A549 (cell line): ENCODE data around the gene FAM47E. TPM values are rescaled to one million over a fixed set of nuclear protein-coding genes. Genes with fewer than 3 reads are reported as not detected.

Experiments used
- ATAC-seq, 2 experiments: fragments of 200-7000 bp in 1 of 2; fragments of >200 bp in 1 of 2; cut with Nextera tagmentation in 1 of 2; cut with Tn5 transposase in 1 of 2; 3 replicates each; pipeline versions ENCODE4 v1.8.0 to v1.9.1; 2018 to 2020; ENCODE audit warnings: mild to moderate bottlenecking in 1 of 2, moderate library complexity in 1 of 2
- CTCF ChIA-PET: fragments of 300-600 bp; sonication (Branson Sonifier 250); formaldehyde crosslinking; extraction: SDS; loops from one replicate; lab custom pipeline; 2021; ENCODE audit warnings: antibody characterized with exemption, inconsistent platforms; lab: Yijun Ruan, JAX
- POLR2A ChIA-PET: fragments of 350-600 bp; formaldehyde crosslinking; extraction: SDS; loops from one replicate; lab custom pipeline; 2021; ENCODE audit warnings: antibody characterized with exemption, inconsistent platforms; lab: Yijun Ruan, JAX
- DNase-seq, 2 experiments: peaks; one replicate each; pipeline versions ENCODE4 v3.0.0 to v3.0.0-alpha.2; 2011 to 2016; ENCODE audit warnings: low read depth in 1 of 2, low spot score in 1 of 2
- FAIRE-seq: peaks from 2 replicates; lab custom pipeline; 2011; peaks lifted over from hg19 to GRCh38; lab: Jason Lieb, UNC
- H3K27ac ChIP-seq, 2 experiments: fragments of >200 bp; sonication (Bioruptor Twin); formaldehyde crosslinking; 3 replicates each; pipeline ENCODE4 v1.5.1; 2016 to 2017
- H3K4me1 ChIP-seq: fragments of >200 bp; sonication (Bioruptor Twin); formaldehyde crosslinking; 3 replicates; pipeline ENCODE4 v1.6.1; 2016
- H3K4me2 ChIP-seq: fragments of >200 bp; sonication (Bioruptor Twin); formaldehyde crosslinking; 3 replicates; pipeline ENCODE4 v1.6.1; 2016
- H3K4me3 ChIP-seq: fragments of >200 bp; sonication (Bioruptor Twin); formaldehyde crosslinking; 3 replicates; pipeline ENCODE4 v1.5.1; 2016
- H3K9me3 ChIP-seq: fragments of >200 bp; sonication (Bioruptor Twin); formaldehyde crosslinking; 3 replicates; pipeline ENCODE4 v1.6.1; 2016
- BHLHE40 ChIP-seq: IDR thresholded peaks from 2 replicates; pipeline ENCODE4 v1.6.1; 2012; ENCODE audit warnings: low read depth, low read length, inconsistent platforms
- CBX2 ChIP-seq: fragments of 200-600 bp; sonication (generic); IDR thresholded peaks from 2 replicates; pipeline ENCODE4 v1.6.1; 2016; ENCODE audit warnings: low read depth, mild to moderate bottlenecking, borderline replicate concordance
- CBX8 ChIP-seq: fragments of 200-600 bp; sonication (generic); IDR thresholded peaks from 2 replicates; pipeline ENCODE4 v1.6.1; 2016
- CHD4 ChIP-seq: fragments of 200-600 bp; sonication (generic); IDR thresholded peaks from 2 replicates; pipeline ENCODE4 v1.6.1; 2016; ENCODE audit warnings: antibody characterized with exemption, mild to moderate bottlenecking, borderline replicate concordance
- EP300 ChIP-seq, 2 experiments: fragments of >200 bp; sonication (Bioruptor Twin); formaldehyde crosslinking; IDR thresholded peaks; 2 replicates in 1 of 2; 3 replicates in 1 of 2; pipeline ENCODE4 v1.6.1; 2016 to 2017
- ESRRA ChIP-seq: fragments of 150-350 bp; IDR thresholded peaks from 2 replicates; pipeline ENCODE4 v1.6.1; 2014; ENCODE audit warnings: mild to moderate bottlenecking, low read length, borderline replicate concordance
- GATA3 ChIP-seq: IDR thresholded peaks from 2 replicates; pipeline ENCODE4 v1.6.1; 2012; ENCODE audit warnings: borderline replicate concordance
- HEYL ChIP-seq: fragments of 250-450 bp; sonication (Bioruptor Pico); IDR thresholded peaks from 2 replicates; pipeline ENCODE4 v1.8.0; 2021; ENCODE audit warnings: mild to moderate bottlenecking, moderate library complexity
- HOXB13 ChIP-seq: fragments of 250-450 bp; sonication (Bioruptor Pico); IDR thresholded peaks from 2 replicates; pipeline ENCODE4 v1.5.0; 2020; ENCODE audit warnings: low read depth, mild to moderate bottlenecking, moderate library complexity
- KDM1A ChIP-seq: fragments of 200-600 bp; sonication (generic); IDR thresholded peaks from 2 replicates; pipeline ENCODE4 v1.6.1; 2016; ENCODE audit warnings: low read depth, mild to moderate bottlenecking
- KDM5A ChIP-seq: fragments of 200-600 bp; sonication (generic); IDR thresholded peaks from 2 replicates; pipeline ENCODE4 v1.6.1; 2016; ENCODE audit warnings: antibody characterized with exemption, mild to moderate bottlenecking
- NFE2L2 ChIP-seq: fragments of 150-350 bp; conservative IDR thresholded peaks from 2 replicates; pipeline ENCODE4 v1.6.1; 2014; ENCODE audit warnings: low read length
- NPAS2 ChIP-seq: fragments of 250-450 bp; sonication (Bioruptor Pico); IDR thresholded peaks from 2 replicates; pipeline ENCODE4 v1.8.0; 2022; ENCODE audit warnings: mild to moderate bottlenecking, moderate library complexity, borderline replicate concordance
- NR3C1 ChIP-seq: fragments of >200 bp; sonication (Bioruptor Twin); formaldehyde crosslinking; IDR thresholded peaks from 3 replicates; pipeline ENCODE4 v1.6.1; 2017
- RAD21 ChIP-seq, 2 experiments: fragments of >200 bp in 1 of 2; sonication (Bioruptor Twin) in 1 of 2; formaldehyde crosslinking in 1 of 2; IDR thresholded peaks in 1 of 2; conservative IDR thresholded peaks in 1 of 2; 2 replicates in 1 of 2; 3 replicates in 1 of 2; pipeline ENCODE4 v1.6.1; 2012 to 2018; ENCODE audit warnings: inconsistent platforms in 1 of 2
- RFX5 ChIP-seq: fragments of 450-650 bp; IDR thresholded peaks from 2 replicates; pipeline ENCODE4 v1.7.1; 2014; ENCODE audit warnings: antibody characterized with exemption, mild to moderate bottlenecking, moderate library complexity
- SMC3 ChIP-seq: fragments of >200 bp; sonication (Bioruptor Twin); formaldehyde crosslinking; IDR thresholded peaks from 3 replicates; pipeline ENCODE4 v1.6.1; 2018; ENCODE audit warnings: inconsistent platforms
- TFCP2L1 ChIP-seq: fragments of 250-450 bp; sonication (Bioruptor Pico); IDR thresholded peaks from 2 replicates; pipeline ENCODE4 v1.5.0; 2021; ENCODE audit warnings: mild to moderate bottlenecking
- TP53 ChIP-seq: fragments of 250-450 bp; sonication (Bioruptor Pico); IDR thresholded peaks from 2 replicates; pipeline ENCODE4 v1.5.0; 2021; ENCODE audit warnings: mild to moderate bottlenecking, moderate library complexity
- ZC3H11A ChIP-seq: fragments of 450-650 bp; IDR thresholded peaks from 2 replicates; pipeline ENCODE4 v1.6.1; 2014; ENCODE audit warnings: antibody characterized with exemption, mild to moderate bottlenecking
- ZFP36 ChIP-seq: fragments of 450-650 bp; IDR thresholded peaks from 2 replicates; pipeline ENCODE4 v1.6.1; 2014; ENCODE audit warnings: borderline replicate concordance; ENCODE audit not compliant: partially characterized antibody
- ZNF302 ChIP-seq: fragments of 250-450 bp; sonication (Bioruptor Pico); IDR thresholded peaks from 2 replicates; pipeline ENCODE4 v1.9.0; 2021; ENCODE audit warnings: inconsistent platforms, mild to moderate bottlenecking, moderate library complexity
- WGBS: methylation state at CpG from one replicate; pipeline ENCODE4 v1.1.6; 2017; ENCODE audit errors: missing lambda C conversion rate; 5-methylcytosine and 5-hydroxymethylcytosine counted together
- polyA minus RNA-seq: library from RNA; depleted of rRNA, polyadenylated mRNA; stranded (reverse); fragments of >200 nt; gene quantifications from 2 replicates; pipeline ENCODE4 v1.2.3, GENCODE V29; 2011; rRNA and poly(A)+ RNA removed
- polyA plus RNA-seq, 4 experiments: library from polyadenylated mRNA; depleted of rRNA in 3 of 4; stranded (reverse); fragments of >200 nt; fragmentation: RNase III in 1 of 4; extraction: RNeasy Plus Mini Kit Qiagen cat#74134 plus additional on column Dnase treatment in 1 of 4; gene quantifications; 2 replicates in 3 of 4; 3 replicates in 1 of 4; pipeline ENCODE4 v1.2.3, GENCODE V29; 2011 to 2017
- TF ChIP-seq, protein P1 (sequence below): fragments of >200 bp; sonication (Bioruptor Twin); formaldehyde crosslinking; IDR thresholded peaks from 3 replicates; pipeline ENCODE4 v1.5.1; 2016
- TF ChIP-seq, protein P2 (sequence below): IDR thresholded peaks from 2 replicates; pipeline ENCODE4 v1.6.1; 2012; ENCODE audit warnings: low read depth, borderline replicate concordance
- TF ChIP-seq, protein P3 (sequence below): IDR thresholded peaks from 2 replicates; pipeline ENCODE4 v1.6.1; 2012
- TF ChIP-seq, protein P4 (sequence below): fragments of 150-350 bp; IDR thresholded peaks from 2 replicates; pipeline ENCODE4 v1.6.1; 2014; ENCODE audit warnings: low read depth, mild to moderate bottlenecking, low read length
- TF ChIP-seq, protein P5 (sequence below): fragments of 250-450 bp; sonication (Bioruptor Pico); IDR thresholded peaks from 2 replicates; pipeline ENCODE4 v1.5.0; 2021; ENCODE audit warnings: mild to moderate bottlenecking, moderate library complexity, borderline replicate concordance

Gene FAM47E, protein sequence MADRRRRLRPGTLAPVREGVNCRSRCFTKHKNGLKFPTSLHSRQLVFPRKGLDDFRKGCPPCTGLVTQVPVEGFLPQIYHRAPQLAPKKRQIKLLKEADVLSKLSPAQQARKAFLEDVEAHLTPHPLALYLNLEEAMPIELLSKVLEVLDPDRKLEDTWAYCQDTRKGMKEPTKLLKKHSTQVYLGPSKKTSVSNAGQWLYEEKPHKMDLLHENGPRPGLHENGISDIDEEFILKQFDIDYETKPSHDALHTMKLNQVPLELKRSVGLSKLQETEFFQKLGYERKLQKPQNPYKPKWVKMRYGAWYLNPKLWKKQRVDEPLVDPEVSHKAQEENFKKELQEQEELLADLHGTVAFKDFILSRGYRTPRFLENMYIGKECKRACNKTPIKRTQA
- polyA plus RNA-seq (2011; rRNA removed) (0.65 and 0.85 TPM in 2 replicates), polyA plus RNA-seq (2017; fragmentation: RNase III; extraction: RNeasy Plus Mini Kit Qiagen cat#74134 plus additional on column Dnase treatment) (0.08 to 0.26 TPM (median 0.23 TPM) in 3 replicates), polyA minus RNA-seq (0.08 and 0.19 TPM in 2 replicates)
- polyA plus RNA-seq (2012; cell fraction: cytosol; rRNA removed): 0.10 and 0.20 TPM in 2 replicates
- 0.02 TPM in 1 of 2 replicates, not detected in the other for polyA plus RNA-seq (2012; cell fraction: nucleus; rRNA removed)

DNA sequence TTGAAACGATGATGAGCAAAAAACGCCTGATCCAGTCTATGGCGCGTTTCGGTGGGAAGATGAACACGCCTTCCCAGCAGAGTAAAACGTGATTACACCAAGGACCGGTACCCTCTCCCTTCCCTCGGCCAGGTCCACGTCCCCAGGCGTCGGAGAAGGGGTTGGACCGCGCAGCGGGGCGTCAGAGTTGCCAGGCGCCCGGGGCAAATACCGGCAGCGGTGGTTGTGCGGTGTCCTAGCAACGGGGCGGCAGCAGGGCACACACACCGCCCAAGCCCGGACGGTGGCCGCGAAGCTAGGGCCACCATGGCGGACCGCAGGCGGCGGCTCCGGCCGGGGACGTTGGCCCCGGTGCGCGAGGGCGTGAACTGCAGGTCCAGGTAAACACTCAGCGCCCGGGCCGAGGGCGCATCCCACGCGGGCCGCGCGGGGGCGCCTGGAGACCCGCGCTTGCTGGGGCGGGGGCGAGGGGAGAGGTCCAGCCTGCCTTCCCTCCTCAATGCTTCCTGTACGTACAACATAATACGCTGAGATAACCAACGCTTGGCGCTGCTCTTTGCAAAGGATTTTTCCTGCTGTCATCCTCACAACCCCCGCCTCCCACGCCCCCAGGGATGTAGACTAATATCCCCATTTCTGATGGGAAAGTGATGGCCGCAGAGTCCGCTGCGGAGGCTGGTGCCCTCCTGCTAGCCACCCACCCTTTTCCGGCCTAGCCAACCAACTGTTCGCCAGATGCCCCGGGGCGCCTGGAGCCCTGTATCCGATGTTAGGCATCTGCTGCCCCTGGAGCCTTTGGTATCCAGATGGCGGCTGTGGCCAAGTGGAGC, at the start of gene FAM47E:
FAM47E (plus strand) TSS at position 281 of the 830 bp plus-strand sequence; CDS start at position 307, 26 bp downstream.
- peak within 1 kb of the TSS; percentile 39 to 79; a peak in 5 of 6 replicates for H3K27ac ChIP-seq
- WGBS: 15% methylated on average over 31 of the region's 68 CpGs
- peak within 1 kb of the TSS; percentile 57 for H3K4me3 ChIP-seq
- ChIA-PET CTCF (interaction anchor here (1.1 to 2.3 kb wide), 3 partner anchors 55 to 72 kb away, joined by 3 to 8 read pairs (median 4); partner anchors contain the start of gene STBD1), POLR2A (no interaction called here)
- peak within 1 kb of the TSS; percentile 90 for H3K4me2 ChIP-seq
- TF ChIP-seq, protein P1, sequence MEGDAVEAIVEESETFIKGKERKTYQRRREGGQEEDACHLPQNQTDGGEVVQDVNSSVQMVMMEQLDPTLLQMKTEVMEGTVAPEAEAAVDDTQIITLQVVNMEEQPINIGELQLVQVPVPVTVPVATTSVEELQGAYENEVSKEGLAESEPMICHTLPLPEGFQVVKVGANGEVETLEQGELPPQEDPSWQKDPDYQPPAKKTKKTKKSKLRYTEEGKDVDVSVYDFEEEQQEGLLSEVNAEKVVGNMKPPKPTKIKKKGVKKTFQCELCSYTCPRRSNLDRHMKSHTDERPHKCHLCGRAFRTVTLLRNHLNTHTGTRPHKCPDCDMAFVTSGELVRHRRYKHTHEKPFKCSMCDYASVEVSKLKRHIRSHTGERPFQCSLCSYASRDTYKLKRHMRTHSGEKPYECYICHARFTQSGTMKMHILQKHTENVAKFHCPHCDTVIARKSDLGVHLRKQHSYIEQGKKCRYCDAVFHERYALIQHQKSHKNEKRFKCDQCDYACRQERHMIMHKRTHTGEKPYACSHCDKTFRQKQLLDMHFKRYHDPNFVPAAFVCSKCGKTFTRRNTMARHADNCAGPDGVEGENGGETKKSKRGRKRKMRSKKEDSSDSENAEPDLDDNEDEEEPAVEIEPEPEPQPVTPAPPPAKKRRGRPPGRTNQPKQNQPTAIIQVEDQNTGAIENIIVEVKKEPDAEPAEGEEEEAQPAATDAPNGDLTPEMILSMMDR: peak; percentile 37
- no peak for TF ChIP-seq CBX8
- TF ChIP-seq, protein P2, sequence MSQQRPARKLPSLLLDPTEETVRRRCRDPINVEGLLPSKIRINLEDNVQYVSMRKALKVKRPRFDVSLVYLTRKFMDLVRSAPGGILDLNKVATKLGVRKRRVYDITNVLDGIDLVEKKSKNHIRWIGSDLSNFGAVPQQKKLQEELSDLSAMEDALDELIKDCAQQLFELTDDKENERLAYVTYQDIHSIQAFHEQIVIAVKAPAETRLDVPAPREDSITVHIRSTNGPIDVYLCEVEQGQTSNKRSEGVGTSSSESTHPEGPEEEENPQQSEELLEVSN: peak; percentile 65
- TF ChIP-seq SMC3: peak; percentile 51
- TF ChIP-seq TP53 (CRISPR knock-in tag): no peak
- TF ChIP-seq RFX5: peak; percentile 72; the same call in 1 of the 2 replicates
- TF ChIP-seq, protein P3, sequence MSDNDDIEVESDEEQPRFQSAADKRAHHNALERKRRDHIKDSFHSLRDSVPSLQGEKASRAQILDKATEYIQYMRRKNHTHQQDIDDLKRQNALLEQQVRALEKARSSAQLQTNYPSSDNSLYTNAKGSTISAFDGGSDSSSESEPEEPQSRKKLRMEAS: 0 out of 2 replicates have a peak, but pooled peaks have one; percentile 42
- no peak for TF ChIP-seq ESRRA
- no peak for TF ChIP-seq EP300 (IDR thresholded peaks at IDR 0.05)
- TF ChIP-seq RAD21 (conservative IDR thresholded peaks at IDR 0.05 in 1 of 2, IDR thresholded peaks at IDR 0.05 in 1 of 2): peak; percentile 31 to 53; a peak in 4 of 5 replicates
- 0 out of 3 replicates have a peak, but pooled peaks cover 4% of the 10 kb centered on the region for H3K4me1 ChIP-seq
- FAIRE-seq (no peak), ATAC-seq (peak; percentile 93 to 98), DNase-seq (peak; percentile 24 to 57)
- H3K9me3 ChIP-seq: no peaks in the 10 kb centered on the region

DNA sequence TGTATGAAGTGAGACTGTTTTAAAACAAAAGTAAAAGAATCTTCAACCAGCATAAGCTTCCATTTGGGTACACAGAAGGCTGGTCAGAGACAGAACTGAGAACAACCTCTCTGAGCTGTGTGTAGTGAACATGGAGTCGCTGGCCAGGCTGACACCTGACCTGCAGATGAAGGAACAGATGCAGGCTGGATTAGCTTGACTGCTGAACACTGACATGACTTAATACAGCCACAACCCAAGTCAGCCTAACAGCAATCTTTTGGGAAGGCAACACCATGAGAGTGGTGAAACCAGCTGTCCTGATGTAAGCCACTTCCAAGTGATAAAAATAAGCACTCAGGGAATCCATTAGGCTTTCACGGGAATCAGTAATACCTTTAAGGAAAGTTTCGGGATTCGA, 48.0 kb upstream of the FAM47E start:
- no peak overlapping the region for H3K4me2 ChIP-seq
- H3K4me1 ChIP-seq: peaks cover 32% of the 10 kb centered on the region
- DNase-seq (no peak), ATAC-seq (no peak), FAIRE-seq (no peak)
- ChIA-PET POLR2A (interaction anchor here (1.5 kb wide), 1 partner anchor 103 kb away, joined by 3 read pairs; the partner anchor contains the start of gene STBD1), CTCF (interaction anchor here (2.1 kb wide), 1 partner anchor 24 kb away, joined by 7 read pairs; no protein-coding TSS in a partner anchor)
- no peak overlapping the region for H3K4me3 ChIP-seq
- H3K9me3 ChIP-seq: no peaks in the 10 kb centered on the region
- H3K27ac ChIP-seq: no peak overlapping the region
- no peak for TF ChIP-seq NPAS2 (CRISPR knock-in tag)
- TF ChIP-seq ZFP36: no peak
- TF ChIP-seq, protein P4, sequence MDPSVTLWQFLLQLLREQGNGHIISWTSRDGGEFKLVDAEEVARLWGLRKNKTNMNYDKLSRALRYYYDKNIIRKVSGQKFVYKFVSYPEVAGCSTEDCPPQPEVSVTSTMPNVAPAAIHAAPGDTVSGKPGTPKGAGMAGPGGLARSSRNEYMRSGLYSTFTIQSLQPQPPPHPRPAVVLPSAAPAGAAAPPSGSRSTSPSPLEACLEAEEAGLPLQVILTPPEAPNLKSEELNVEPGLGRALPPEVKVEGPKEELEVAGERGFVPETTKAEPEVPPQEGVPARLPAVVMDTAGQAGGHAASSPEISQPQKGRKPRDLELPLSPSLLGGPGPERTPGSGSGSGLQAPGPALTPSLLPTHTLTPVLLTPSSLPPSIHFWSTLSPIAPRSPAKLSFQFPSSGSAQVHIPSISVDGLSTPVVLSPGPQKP: no peak
- TF ChIP-seq ZC3H11A: no peak
- TF ChIP-seq HEYL (CRISPR knock-in tag): no peak
- no peak for TF ChIP-seq NFE2L2
- TF ChIP-seq ZNF302: no peak
- TF ChIP-seq, protein P2: no peak
- no peak for TF ChIP-seq CHD4
- no peak for TF ChIP-seq KDM5A
- TF ChIP-seq HOXB13 (CRISPR knock-in tag): no peak
- TF ChIP-seq CBX2: no peak
- TF ChIP-seq BHLHE40: no peak
- TF ChIP-seq, protein P5, sequence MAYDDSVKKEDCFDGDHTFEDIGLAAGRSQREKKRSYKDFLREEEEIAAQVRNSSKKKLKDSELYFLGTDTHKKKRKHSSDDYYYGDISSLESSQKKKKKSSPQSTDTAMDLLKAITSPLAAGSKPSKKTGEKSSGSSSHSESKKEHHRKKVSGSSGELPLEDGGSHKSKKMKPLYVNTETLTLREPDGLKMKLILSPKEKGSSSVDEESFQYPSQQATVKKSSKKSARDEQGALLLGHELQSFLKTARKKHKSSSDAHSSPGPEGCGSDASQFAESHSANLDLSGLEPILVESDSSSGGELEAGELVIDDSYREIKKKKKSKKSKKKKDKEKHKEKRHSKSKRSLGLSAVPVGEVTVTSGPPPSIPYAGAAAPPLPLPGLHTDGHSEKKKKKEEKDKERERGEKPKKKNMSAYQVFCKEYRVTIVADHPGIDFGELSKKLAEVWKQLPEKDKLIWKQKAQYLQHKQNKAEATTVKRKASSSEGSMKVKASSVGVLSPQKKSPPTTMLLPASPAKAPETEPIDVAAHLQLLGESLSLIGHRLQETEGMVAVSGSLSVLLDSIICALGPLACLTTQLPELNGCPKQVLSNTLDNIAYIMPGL (CRISPR knock-in tag): no peak
- TF ChIP-seq KDM1A: no peak
- no peak for TF ChIP-seq GATA3
- TF ChIP-seq NR3C1: no peak
- no peak for TF ChIP-seq TFCP2L1
- 95% methylated on average over 4 of the region's 4 CpGs for WGBS
